ENCODE results near the gene GATA6.
A peak's percentile ranks its signal among the peaks of the same experiment; 100 is the strongest.
"Not testable (repeated sequence)": the region's sequence is repeated elsewhere in the genome, so short reads cannot be mapped to it uniquely, and the experiment has no call there.

The GATA6 gene

DNA sequence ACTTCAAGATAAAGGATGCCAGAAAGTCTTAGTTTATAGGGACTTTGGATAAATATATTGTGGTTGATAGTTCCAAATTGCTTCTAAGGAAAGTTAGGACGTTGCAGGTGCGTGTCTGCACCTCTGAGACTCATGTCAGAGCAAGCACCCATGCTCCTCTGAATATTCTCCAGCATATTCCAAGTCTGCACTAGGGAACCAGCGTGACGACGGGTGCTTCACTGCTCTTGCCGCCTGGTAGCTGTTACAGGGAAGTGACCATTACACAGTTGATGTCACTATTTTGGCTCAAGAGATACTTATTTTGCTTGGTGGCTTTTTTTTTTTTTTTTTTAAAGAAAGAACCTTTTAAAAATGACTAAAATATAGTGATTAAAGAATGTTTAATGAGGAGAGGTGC is 35.6 kb downstream of the GATA6 start:
- no peak for DNase-seq (ENCODE audit: low spot score)

DNA sequence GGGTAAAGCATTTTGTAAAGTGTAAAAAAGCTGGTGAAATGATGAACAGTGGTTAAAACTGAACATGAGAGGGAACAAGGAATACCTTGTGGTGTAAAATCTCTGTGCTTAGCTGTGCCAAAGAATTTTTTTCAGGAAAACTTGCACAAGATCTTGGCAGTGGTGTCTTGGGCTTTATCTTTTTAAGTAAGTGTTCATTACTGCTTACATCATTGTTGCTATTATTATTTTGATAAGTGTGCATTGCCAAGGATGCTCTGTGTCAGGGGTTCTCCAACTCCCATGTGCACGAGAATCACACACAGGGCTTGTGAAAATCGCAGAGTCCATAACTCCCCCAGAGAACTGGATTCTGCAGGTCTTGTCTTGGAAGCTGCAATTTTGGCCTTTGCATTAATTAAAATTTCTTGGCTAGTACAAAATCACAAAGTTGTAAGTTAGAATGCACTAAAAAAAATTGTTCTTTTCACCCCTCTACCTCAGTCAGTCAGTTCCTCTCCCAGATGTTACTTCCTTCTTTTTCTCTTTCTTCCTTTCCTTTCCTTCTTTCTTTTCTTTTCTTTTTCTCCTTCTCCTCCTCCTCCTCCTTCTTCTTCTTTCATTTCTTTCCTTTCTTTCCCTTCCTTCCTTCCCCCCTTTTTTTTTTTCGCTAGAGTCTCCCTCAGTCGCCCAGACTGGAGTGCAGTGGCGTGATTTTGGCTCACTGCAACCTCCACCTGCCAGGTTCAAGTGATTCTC is 37.8 kb downstream of the GATA6 start:
- no peak for DNase-seq (ENCODE audit: low spot score)

DNA sequence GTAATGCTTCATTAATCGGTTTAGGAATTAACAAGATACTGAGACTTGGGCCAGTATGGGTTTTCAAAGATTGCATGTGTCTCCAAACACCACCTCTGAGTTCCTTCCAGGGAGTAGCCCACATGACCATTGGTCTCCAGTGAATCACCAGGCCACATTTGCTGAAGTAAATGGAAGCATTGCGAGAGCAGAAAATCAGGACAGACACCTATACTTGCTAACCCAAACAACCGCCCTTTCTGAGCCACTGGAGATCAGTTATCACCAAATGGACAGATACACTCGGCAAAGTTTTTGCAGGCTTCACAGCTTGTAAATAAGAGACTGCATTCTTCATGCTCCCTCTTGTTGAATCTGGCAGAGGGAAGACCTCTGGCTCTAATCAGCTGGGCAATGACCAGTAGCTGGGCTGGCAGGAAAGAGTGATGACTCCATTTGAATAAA is 40.9 kb downstream of the GATA6 start:
- peak; percentile 30 for DNase-seq (ENCODE audit: low spot score)

DNA sequence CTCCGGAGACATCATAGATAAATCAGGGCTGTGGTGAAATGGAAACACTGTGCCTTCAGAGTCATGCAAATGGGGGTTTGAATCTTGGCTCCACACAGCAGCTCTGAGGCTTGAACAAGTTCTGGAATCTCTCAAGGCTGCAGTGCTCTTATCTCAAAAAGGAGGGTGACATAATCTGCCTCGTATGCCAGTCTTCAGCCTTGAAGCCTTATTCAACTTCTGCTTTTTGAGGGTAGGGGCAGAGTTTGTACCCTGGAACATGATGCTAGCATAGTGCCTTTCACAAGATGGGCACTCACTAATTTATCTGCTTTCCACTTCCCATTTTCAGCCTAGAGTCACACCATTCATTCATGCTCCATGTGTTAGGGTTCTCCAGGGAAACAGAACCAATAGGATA is 42.3 kb downstream of the GATA6 start:
- DNase-seq (ENCODE audit: low spot score): no peak

DNA sequence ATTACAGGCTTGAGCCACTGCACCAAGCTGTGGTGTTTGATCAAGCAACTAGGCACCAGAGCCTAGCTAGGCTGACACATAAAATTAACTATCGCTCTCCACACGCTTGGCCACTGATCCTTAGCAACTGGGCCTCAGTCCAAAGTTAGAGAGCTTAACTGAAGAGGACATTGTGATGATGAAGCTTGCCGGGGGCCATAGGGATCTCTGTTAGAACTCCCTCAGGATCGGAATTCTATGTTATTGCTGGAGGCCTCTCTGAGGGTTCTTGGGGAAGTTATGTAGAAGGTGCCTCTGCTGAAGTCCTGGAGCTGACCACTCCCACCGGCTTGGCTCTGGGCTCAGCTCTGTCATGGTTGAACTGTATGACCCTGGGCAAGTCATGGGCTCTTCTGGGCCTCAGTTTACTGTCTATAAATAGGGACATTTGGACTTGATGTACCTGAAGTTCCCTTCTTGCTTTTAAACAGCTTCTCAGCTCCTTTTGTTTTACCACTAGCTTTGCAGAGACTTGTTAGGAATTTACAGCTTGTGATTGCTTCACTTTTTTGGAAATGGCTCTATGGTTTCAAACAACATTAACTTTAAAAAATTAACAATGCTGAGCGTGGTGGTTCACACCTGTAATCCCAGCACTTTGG is 44.1 kb downstream of the GATA6 start:
- no peak for DNase-seq (ENCODE audit: low spot score)

DNA sequence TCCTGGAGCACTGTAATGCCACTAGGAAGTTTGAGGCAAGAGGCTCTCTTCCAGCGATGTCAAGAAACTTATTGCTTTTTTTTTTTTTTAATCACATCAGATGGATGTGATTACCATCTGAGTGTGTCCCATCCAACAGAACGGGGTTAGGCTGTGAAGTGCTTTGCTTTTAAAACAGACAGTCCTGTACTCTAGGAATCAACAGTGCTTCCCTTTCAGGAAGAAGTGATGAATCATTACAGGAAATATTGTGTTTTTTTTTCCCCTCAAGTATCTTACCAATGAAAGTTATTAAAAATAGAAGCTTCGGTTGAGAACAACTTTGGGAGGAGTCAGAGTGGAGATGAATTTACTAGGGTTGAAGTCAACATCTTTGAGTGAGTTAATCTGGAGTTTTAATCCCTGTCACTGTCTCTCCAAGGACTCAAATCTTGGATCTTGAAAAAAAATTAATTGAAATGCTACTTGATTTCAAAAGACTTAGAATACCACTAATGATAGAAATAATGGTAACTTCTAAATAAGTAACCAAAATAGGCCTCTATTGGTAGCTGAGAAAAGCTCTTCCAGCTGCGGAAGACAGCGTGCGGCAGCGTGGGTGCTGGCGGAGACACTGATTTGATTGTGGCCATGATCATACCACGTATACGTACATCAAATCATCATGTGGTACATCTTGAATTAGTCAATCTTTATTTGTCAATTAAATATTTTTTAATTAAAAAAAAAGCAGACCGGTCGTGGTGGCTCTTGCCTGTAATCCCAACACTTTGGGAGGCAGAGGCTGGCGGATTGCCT is 45.5 kb downstream of the GATA6 start:
- DNase-seq (ENCODE audit: low spot score): no peak

DNA sequence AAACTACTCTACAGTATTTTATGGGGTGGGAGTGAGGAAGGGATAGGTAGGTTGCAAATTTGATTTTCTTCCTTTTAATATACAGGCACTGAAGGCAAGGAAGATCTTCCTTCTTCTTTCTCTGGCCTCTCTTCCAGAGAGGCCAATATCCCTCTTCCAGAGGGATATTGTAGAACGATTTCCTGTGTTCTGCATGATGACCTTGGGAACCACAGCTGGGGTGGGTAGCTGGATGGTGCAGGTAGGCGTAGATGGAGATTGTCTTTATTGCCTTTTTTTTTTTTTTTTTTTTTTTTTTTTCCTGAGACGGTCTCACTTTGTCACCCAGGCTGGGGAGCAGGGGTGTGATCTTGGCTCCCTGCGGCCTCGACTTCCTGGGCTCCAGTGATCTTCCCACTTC is 49.4 kb downstream of the GATA6 start:
- DNase-seq (ENCODE audit: low spot score): no peak

DNA sequence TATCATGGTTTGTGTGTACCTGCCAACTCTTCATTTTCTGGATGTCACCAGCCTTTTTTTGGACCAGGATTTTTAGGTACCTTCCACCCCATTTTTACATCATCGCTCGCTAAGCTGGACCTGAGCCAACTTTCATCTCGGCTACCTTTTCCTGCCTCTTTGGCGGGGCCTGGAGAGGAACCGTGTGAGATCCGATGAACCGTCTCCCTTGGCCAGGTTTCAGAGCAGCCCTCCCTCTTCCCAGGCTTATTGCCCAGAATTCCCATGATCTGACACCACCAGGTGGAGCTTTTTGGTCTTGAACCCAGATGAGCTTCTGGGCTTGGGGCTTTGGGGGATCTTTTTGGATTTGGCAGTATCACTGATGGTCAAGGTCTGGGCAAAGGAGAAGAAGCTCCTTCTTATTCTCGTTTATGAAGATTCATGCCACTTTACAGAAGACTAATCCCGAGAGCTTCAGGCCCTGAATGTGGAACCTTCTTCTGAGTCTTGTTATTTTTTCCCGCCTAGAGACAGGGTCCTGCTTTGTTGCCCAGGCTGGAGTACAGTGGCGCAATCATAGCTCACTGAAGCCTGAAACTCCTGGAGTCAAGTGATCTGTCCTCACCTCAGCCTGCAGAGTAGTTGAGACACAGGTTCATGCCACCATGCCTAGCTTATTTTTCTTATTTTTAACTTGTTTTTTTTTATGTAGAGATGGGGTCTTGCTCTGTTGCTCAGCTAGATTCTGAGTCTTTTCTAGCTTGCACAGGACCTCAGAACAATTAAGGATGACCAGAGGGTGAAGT is 50.4 kb downstream of the GATA6 start:
- no peak for DNase-seq (ENCODE audit: low spot score)

DNA sequence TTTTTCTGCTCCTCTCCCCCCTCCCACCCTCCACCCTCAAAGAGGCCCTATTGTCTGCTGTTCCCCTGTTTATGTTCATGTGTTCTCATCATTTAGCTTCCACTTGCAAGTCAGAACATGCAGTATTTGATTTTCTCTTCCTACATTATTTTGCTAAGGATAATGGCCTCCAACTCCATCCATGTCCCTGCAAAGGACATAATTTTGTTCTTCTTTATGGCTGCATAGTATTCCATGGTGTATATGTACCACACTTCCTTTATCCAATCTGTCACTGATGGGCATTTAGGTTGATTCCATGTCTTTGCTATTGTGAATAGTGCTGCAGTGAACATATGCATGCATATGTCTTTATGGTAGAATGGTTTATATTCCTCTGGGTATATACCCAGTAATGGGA is 51.2 kb downstream of the GATA6 start:
- DNase-seq (ENCODE audit: low spot score): not testable (repeated sequence)

DNA sequence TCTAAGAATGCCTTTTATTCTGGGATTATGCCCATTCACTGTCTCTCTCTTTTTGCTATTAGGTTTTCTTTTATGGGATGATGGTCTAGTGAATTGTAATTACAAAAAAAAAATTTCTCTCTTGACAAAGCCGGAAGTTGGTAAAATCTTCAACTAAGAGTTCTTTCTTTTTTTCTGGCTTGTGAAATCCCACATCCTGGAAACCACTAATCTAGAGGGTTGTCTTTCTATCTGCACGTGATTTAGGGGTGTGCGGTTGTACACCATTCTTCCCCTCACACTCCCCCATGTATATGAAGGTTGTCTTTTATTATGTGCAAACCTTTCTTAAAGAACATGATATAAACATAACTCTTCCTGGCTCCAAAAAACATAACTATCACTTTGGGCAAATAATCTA is 52.0 kb downstream of the GATA6 start:
- no peak for DNase-seq (ENCODE audit: low spot score)

DNA sequence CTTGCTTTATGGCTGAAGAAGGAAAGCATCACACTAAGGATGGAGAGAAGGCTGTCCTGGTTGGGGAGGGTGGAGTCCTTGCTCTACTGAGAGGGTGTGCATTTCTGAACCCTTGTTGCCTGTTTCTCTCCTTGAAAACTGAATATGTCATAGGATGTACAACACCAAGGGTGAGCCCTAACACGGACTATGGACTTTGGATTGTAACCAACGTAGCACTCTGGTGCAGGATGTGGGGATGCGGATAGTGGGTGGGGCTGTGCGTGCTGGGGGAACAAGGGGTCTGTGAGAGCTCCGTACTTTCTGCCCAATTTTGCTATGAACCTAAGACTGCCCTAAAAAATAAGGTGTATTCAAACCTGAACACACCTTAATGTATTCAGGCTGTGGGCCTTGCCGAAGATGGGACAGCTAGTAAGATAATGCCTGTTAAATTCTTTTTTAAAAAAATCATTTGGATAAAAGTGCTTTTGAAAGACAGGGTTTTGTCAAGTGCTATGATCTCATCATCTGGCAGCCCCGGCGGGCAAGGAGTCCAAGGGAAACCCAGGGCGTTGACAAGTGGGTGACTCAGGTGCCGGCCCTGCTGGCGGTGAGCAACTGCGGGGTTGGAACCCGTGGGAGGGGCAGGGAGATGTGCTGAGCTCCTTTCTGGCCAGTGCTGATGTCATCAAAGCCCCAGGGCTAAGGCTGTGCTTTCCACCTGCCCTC is 54.0 kb downstream of the GATA6 start:
- DNase-seq (ENCODE audit: low spot score): peak; percentile 86

DNA sequence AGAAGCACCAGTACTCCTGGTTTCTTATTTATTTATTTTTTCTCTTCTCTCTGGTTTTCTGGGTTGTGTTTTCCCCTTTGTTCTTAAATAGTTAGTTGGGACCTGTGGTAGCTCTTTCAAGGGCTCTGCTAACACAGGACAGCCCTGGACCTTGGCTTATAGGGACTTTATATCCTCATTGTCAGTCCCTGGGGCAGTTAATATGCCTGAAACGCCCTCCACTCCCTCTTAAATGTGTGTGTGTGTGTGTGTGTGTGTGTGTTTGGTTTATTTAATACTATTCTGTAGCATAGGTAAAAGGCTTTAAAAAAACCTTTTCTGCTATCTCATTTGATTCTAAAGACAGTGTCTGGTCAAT is 54.6 kb downstream of the GATA6 start:
- no peak for DNase-seq (ENCODE audit: low spot score)

DNA sequence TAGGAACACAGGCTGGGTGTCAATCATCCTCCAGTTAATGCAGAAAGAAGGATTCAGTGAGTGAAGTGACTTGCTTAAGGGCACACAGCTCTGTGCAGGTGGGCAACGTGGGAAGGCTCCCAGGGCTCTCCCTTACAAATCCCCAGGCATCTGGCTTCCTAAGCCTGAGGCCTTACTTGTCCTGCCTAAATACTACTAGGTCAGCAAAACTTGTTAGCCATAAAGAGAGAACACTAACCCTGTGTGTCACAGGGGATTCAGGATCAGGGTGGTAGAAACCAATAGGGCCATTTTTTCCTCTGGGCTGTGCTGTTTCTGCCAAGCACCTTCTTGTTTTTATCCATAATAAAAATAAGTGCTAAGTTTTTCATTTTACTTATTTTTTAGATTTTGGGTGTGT is 55.0 kb downstream of the GATA6 start:
- no peak for DNase-seq (ENCODE audit: low spot score)

DNA sequence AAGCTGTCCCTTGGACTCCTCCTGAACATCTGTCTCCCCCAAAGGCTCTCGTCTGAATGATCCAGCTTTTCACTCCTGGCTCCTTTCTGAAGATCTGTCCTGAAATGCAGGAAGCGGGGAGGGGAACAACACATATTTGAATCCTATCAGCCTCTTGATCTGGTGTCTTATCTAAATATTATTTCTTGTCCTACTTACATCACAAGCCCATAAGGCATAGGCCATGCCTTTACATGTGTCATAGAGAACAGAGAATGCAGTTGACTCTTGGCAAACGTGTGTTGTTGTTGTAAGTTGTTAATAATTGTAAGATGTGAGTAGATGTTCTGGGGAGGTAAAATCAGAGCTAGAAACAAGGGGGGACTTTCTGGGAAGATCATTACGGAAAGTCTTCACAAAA is 57.4 kb downstream of the GATA6 start:
- DNase-seq (ENCODE audit: low spot score): no peak

DNA sequence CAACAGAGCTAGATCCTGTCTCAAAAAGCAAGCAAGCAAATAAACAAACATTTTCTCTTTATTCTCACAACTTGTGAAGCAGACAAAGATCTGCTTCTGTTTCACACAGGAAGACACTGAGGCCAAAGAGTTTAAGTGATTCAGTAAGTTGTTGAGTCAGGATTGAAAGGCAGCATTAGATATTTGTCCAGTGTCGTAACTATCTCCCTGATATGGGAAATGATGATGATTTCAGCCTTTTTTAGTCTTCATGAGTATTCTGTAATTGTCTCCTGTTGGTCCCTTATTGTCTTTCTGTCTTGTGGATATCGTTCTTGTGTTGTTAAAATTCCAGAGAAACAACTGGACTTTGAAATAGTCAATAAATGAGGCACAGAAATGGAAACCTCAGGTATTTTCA is 59.6 kb downstream of the GATA6 start:
- peak; percentile 18 for DNase-seq (ENCODE audit: low spot score)

DNA sequence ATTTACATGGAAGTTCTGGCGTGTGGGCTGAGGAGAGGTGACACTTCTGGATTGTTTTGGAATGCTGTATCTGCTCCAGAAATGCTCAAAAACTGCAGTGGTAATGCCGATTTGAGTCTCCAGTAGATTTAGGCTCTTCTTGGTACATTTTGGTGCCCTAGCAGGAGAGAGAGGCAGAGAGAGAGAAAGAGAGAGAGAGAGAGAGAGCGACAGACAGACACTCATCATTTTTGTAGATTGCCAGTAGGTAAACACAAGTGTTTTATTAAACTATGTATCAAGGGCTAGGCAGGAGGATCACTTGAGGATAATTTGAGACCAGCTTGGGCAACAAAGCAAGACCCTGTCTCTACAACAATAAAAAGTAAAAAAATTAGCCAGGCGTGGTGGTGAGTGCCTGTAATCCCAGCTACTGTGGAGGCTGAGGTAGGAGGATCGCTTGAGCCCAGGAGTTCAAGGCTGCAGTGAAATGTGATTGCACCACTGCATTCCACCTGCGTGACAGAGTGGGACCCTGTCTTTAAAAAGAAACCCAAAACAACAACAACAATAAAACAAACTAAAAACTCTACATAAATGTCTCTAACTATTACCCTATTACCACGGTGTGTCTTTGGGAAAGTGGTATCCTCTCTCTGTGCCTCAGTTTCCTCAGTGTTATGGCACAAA is 60.2 kb downstream of the GATA6 start:
- DNase-seq (ENCODE audit: low spot score): no peak

DNA sequence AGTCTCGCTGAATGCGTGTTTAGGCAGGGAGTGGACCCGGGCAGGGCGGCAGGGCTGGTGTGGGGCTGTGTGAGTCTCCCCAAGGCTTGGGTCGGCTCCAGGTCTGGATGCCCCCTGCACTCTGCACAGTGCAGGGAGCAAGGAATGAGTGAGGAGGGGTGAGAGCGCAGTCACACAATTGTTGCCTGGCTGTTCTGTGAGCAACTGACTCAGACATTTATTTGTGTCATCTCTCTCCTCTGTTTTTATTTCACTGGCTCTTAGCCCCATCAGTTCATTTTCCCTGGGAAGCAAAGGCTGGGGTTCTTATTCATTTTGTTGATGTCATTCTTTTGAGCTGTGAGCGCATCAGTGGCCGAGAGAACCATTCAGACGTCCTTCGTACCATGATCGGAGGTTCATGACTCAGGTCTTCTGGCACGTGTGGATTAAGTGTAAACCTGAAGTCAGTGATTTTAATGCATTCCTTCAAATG is 61.1 kb downstream of the GATA6 start:
- no peak for DNase-seq (ENCODE audit: low spot score)

DNA sequence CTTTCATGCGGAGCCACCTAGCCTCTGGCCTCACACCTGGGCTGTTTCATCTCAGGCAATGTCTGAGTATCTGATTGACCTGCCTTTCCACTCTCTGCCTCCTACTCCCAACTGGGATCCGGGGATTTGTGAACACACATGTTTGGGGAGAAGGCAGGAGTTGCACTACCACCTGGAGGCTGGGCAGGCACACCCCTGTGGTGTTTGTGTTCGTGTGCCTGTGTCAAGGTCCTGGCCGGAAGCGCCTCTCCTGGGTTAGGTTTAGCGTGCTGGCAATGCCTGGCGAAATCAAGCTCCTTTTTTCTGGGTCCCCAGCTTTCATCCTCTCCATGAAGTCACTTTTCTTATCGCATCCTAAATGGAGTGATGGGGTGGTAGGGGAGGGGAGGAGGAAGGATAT is 63.9 kb downstream of the GATA6 start:
- no peak for DNase-seq (ENCODE audit: low spot score)

DNA sequence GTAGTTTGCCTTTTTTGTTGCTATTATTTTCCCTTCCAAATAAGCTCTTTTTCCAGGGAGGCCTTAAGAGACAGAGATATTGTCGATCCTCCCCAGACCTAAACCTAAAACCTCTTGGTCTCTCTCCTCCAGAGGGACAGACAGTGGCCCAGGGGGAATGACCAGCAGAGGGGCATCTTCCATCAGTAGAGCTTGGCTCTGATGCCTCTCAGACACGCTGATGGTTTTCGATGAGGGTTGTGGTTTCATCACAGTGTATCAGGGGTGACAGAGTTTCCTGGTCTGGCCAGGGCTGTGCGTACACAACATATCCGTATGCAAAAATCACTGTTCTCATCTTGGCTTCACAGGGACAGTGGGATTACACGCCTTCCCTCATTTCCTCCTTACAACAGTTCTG is 68.6 kb downstream of the GATA6 start:
- DNase-seq (ENCODE audit: low spot score): no peak

DNA sequence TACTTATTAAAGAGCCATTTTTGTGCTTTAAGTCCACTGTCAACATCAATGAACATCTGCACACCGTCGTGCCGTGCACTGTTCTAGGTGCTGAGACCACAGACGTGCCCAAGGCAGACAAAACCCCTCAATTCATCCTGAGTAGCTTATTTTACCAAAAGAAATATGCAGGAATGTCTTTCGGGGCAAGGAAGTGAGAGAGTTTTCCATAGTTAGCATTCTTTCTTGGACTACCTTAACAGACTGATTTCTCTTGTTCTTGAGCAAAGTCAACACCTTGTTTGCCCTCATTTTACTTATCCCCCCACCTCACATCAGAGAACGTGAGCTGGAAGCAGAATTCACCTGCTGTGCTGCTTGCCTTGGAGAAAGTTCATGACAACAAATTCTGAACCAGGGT is 69.3 kb downstream of the GATA6 start:
- DNase-seq (ENCODE audit: low spot score): no peak

DNA sequence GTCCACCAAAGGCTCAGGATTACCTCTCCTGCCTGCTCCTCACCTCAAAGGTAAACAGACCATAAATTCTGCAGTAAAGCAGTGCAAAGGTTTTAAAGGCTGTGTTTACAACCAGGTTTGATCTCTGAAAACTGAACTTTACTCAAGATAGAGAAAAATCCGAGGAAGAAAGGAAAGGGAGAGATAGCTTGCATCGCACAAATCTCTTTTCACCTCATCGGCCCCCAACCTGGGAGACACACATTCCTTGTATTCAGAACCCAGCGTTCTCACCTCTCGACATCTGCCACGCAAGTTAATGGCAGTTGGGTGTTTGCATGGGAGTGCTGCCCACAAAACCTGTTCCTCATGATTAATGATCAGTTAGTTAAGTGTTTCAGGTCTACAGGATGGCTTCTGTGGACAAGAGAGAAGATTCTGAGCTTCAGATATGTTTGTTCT is 72.6 kb downstream of the GATA6 start:
- DNase-seq (ENCODE audit: low spot score): no peak

Data from AG08395 (cell line).